Measurements from ENCODE around the gene AMIGO2.

DNA sequence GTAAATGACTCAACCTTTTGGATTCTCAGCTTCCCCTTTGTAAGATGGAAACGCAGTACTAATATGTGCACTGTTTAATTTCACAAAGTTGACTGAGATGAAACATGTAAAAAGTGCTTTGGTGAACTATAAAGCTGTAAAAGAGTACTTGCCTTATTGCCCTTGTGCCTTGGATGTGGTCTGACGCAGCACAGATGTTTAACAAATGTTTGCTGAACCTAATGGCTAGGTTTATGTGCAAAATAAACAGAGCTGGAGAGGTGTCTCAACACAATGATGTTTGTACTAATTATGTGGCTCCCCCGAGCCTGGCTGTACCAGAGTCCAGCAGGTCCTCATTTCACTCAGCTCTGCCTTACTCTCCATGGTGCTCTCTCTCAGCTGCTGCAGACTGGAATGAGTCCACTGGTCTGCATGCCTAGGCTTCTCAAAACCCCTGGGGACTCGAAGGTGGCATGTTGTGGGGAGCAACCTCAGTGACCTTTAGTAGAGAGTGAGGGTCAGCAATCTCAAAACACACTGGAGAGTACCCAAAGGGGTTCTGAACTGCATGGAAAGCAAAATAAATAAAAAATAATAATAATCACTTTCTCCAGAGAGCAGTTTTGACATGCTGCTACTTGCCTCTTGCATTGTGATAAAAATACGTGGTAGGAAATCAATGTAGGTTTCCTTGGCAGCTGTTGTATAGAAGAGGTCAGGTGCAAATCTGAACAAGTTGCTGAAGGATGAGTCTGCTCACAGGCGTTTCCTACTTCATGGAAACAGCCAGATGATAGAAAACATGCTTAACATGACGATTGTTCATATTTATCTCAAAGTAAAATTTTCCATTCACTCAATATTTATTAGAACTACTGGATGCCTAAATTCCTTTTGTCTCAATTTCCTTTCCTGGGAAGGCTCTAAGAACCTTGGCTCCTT is 8.5 kb upstream of the AMIGO2 start:
- TF ChIP-seq, protein P1, sequence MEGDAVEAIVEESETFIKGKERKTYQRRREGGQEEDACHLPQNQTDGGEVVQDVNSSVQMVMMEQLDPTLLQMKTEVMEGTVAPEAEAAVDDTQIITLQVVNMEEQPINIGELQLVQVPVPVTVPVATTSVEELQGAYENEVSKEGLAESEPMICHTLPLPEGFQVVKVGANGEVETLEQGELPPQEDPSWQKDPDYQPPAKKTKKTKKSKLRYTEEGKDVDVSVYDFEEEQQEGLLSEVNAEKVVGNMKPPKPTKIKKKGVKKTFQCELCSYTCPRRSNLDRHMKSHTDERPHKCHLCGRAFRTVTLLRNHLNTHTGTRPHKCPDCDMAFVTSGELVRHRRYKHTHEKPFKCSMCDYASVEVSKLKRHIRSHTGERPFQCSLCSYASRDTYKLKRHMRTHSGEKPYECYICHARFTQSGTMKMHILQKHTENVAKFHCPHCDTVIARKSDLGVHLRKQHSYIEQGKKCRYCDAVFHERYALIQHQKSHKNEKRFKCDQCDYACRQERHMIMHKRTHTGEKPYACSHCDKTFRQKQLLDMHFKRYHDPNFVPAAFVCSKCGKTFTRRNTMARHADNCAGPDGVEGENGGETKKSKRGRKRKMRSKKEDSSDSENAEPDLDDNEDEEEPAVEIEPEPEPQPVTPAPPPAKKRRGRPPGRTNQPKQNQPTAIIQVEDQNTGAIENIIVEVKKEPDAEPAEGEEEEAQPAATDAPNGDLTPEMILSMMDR (IDR thresholded peaks at IDR 0.05), result no peak
- TF ChIP-seq POLR2A (IDR thresholded peaks at IDR 0.05) (no peak), POLR2AphosphoS5 (IDR thresholded peaks at IDR 0.05) (no peak), EP300 (IDR thresholded peaks at IDR 0.05) (no peak)

Data from suprapubic skin (tissue), 4 donors.